SK-N-SH (cell line): ENCODE measurements around the gene ATP2C1. TPM values are rescaled to one million over a fixed set of nuclear protein-coding genes. Genes with fewer than 3 reads are reported as not detected.

Source experiments
- CTCF ChIA-PET: fragments of 300-600, 350-600 bp; formaldehyde crosslinking; extraction: SDS; loops from one replicate; lab custom pipeline; 2021; lab: Yijun Ruan, JAX
- POLR2A ChIA-PET: fragments of 350-600 bp; sonication (Branson Sonifier 250); formaldehyde crosslinking; extraction: SDS; loops from one replicate; lab custom pipeline; 2020; ENCODE audit warnings: antibody characterized with exemption, inconsistent platforms; lab: Yijun Ruan, JAX
- DNase-seq: peaks from one replicate; pipeline ENCODE4 v3.0.0; 2012
- H2AFZ ChIP-seq: fragments of 200-600 bp; sonication (generic); 2 replicates; pipeline ENCODE4 v1.8.1; 2016; ENCODE audit warnings: antibody characterized with exemption, mild to moderate bottlenecking, low read depth
- H3F3A ChIP-seq: fragments of 200-600 bp; sonication (generic); replicated peaks from 2 replicates; pipeline ENCODE3; 2016; ENCODE audit warnings: antibody characterized with exemption, mild to moderate bottlenecking; ENCODE audit not compliant: insufficient read depth
- H3K27ac ChIP-seq, 2 experiments: fragments of 200-500 bp in 1 of 2; fragments of 200-600 bp in 1 of 2; sonication (Bioruptor generic) in 1 of 2; sonication (generic), shearing (Covaris generic) in 1 of 2; 2 replicates each; pipeline versions ENCODE4 v1.5.1 to v1.6.1; 2014 to 2016; ENCODE audit warnings: low read depth in 2 of 2, inconsistent platforms in 1 of 2, low read length in 1 of 2, mild to moderate bottlenecking in 1 of 2, mixed read lengths in 1 of 2
- H3K27me3 ChIP-seq: fragments of 200-600 bp; sonication (generic), shearing (Covaris generic); 2 replicates; pipeline ENCODE4 v1.6.1; 2016; ENCODE audit warnings: mixed run types; ENCODE audit not compliant: insufficient read depth
- H3K36me3 ChIP-seq, 2 experiments: fragments of 200-500 bp in 1 of 2; fragments of 200-600 bp in 1 of 2; sonication (Bioruptor generic) in 1 of 2; sonication (generic) in 1 of 2; replicated peaks in 1 of 2; 2 replicates each; pipeline versions ENCODE3 to v1.5.1; 2014 to 2016; ENCODE audit warnings: low read length in 1 of 2, mild to moderate bottlenecking in 1 of 2; ENCODE audit not compliant: insufficient read depth in 2 of 2, control insufficient read depth in 1 of 2
- H3K4me1 ChIP-seq, 2 experiments: fragments of 200-500 bp in 1 of 2; fragments of 200-600 bp in 1 of 2; sonication (Bioruptor generic) in 1 of 2; sonication (generic), shearing (Covaris generic) in 1 of 2; 2 replicates each; pipeline versions ENCODE4 v1.5.1 to v1.6.1; 2014 to 2016; ENCODE audit warnings: low read depth in 1 of 2, low read length in 1 of 2, mixed run types in 1 of 2; ENCODE audit not compliant: insufficient read depth in 2 of 2, control insufficient read depth in 1 of 2
- H3K4me2 ChIP-seq: fragments of 200-600 bp; sonication (generic), shearing (Covaris generic); 2 replicates; pipeline ENCODE4 v1.6.1; 2017; ENCODE audit warnings: mixed run types
- H3K4me3 ChIP-seq, 2 experiments: fragments of 200-500 bp in 1 of 2; fragments of 200-600 bp in 1 of 2; sonication (Bioruptor generic) in 1 of 2; sonication (generic), shearing (Covaris generic) in 1 of 2; 2 replicates each; pipeline versions ENCODE4 v1.5.1 to v1.8.1; 2014 to 2016; ENCODE audit warnings: low read depth in 2 of 2, inconsistent platforms in 1 of 2, low read length in 1 of 2, mild to moderate bottlenecking in 1 of 2, mixed read lengths in 1 of 2, moderate library complexity in 1 of 2
- H3K79me2 ChIP-seq: fragments of 200-600 bp; sonication (generic); 2 replicates; pipeline ENCODE4 v1.8.1; 2017; ENCODE audit warnings: mild to moderate bottlenecking; ENCODE audit not compliant: insufficient read depth
- H3K9ac ChIP-seq: fragments of 200-600 bp; sonication (generic); 2 replicates; pipeline ENCODE4 v1.6.1; 2017; ENCODE audit warnings: mixed run types
- H3K9me2 ChIP-seq: fragments of 200-600 bp; sonication (generic); 2 replicates; pipeline ENCODE4 v1.6.1; 2017; ENCODE audit warnings: mixed run types
- H3K9me3 ChIP-seq: fragments of 200-600 bp; sonication (generic); 2 replicates; pipeline ENCODE4 v1.6.1; 2017; ENCODE audit warnings: mixed run types, mild to moderate bottlenecking, moderate library complexity
- H4K20me1 ChIP-seq: fragments of 200-600 bp; sonication (generic); 2 replicates; pipeline ENCODE4 v1.6.1; 2017; ENCODE audit warnings: mild to moderate bottlenecking, mixed run types; ENCODE audit not compliant: insufficient read depth
- CHD2 ChIP-seq: fragments of 150-350 bp; IDR thresholded peaks from 2 replicates; pipeline ENCODE4 v1.6.1; 2018; ENCODE audit warnings: low read length; ENCODE audit not compliant: partially characterized antibody
- CTCF ChIP-seq: fragments of 200-600 bp; sonication (generic); IDR thresholded peaks from 2 replicates; pipeline ENCODE4 v1.6.1; 2017; ENCODE audit warnings: antibody characterized with exemption, mild to moderate bottlenecking, moderate library complexity
- EP300 ChIP-seq, 2 experiments: IDR thresholded peaks; 2 replicates each; pipeline versions ENCODE4 v1.4.0 to v1.6.1; 2012; ENCODE audit warnings: borderline replicate concordance in 1 of 2, low read depth in 1 of 2, low read length in 1 of 2
- GABPA ChIP-seq: IDR thresholded peaks from 2 replicates; pipeline ENCODE4 v1.4.0; 2012; ENCODE audit warnings: low read depth, mild to moderate bottlenecking
- GATA2 ChIP-seq: sonication (generic); formaldehyde crosslinking; IDR thresholded peaks from 2 replicates; pipeline ENCODE4 v1.5.0; 2020; ENCODE audit warnings: mild to moderate bottlenecking, missing genetic modification reagents
- IRF3 ChIP-seq: fragments of 150-350 bp; IDR thresholded peaks from 2 replicates; pipeline ENCODE4 v1.6.1; 2016; ENCODE audit warnings: mild to moderate bottlenecking, low read depth, low read length
- JUND ChIP-seq: IDR thresholded peaks from 2 replicates; pipeline ENCODE4 v1.4.0; 2012
- MXI1 ChIP-seq: IDR thresholded peaks from 2 replicates; pipeline ENCODE4 v1.6.1; 2012; ENCODE audit warnings: mild to moderate bottlenecking, low read depth, low read length, improper control_type of control experiment
- NRF1 ChIP-seq: IDR thresholded peaks from 2 replicates; pipeline ENCODE4 v1.6.1; 2012; ENCODE audit warnings: low read depth, mild to moderate bottlenecking, low read length
- RFX5 ChIP-seq: IDR thresholded peaks from 2 replicates; pipeline ENCODE4 v1.6.1; 2012; ENCODE audit warnings: mild to moderate bottlenecking, improper control_type of control experiment, low read length
- RXRA ChIP-seq: IDR thresholded peaks from 2 replicates; pipeline ENCODE4 v1.4.0; 2012; ENCODE audit warnings: low read depth, mild to moderate bottlenecking, borderline replicate concordance
- SMC3 ChIP-seq: IDR thresholded peaks from 2 replicates; pipeline ENCODE4 v1.6.1; 2012; ENCODE audit warnings: low read depth, low read length, improper control_type of control experiment
- TAF1 ChIP-seq: IDR thresholded peaks from 2 replicates; pipeline ENCODE4 v1.6.1; 2012; ENCODE audit warnings: low read depth, mild to moderate bottlenecking, low read length, moderate library complexity, borderline replicate concordance
- TCF12 ChIP-seq: IDR thresholded peaks from 2 replicates; pipeline ENCODE4 v1.4.0; 2012
- TEAD4 ChIP-seq: IDR thresholded peaks from 2 replicates; pipeline ENCODE4 v1.4.0; 2012; ENCODE audit warnings: mild to moderate bottlenecking, borderline replicate concordance; ENCODE audit not compliant: insufficient read depth
- USF1 ChIP-seq: IDR thresholded peaks from 2 replicates; pipeline ENCODE4 v1.4.0; 2012; ENCODE audit warnings: low read depth, borderline replicate concordance
- YY1 ChIP-seq: IDR thresholded peaks from 2 replicates; pipeline ENCODE4 v1.4.0; 2012; ENCODE audit warnings: low read depth, mild to moderate bottlenecking
- ZBTB33 ChIP-seq: IDR thresholded peaks from 2 replicates; pipeline ENCODE4 v1.4.0; 2012; ENCODE audit warnings: low read depth, borderline replicate concordance
- WGBS: methylation state at CpG from one replicate; pipeline ENCODE4 v1.1.6; 2017; ENCODE audit warnings: low lambda C conversion rate; 5-methylcytosine and 5-hydroxymethylcytosine counted together
- polyA plus RNA-seq, 3 experiments: library from polyadenylated mRNA; depleted of rRNA; stranded (reverse); fragments of >200 nt; gene quantifications; 2 replicates each; pipeline ENCODE4 v1.2.3, GENCODE V29; 2012

The ATP2C1 gene
- polyA plus RNA-seq, 1 of the 3 experiments (the other 2 are of a cell fraction), result 35.6 TPM

- Histone ChIP-seq H3K27me3 (no peaks in the 10 kb centered on the region), H3K4me2 (no peak overlapping the region), H3K4me3 (no peak overlapping the region), H3K9ac (no peak overlapping the region), H3K79me2 (no peaks in the 10 kb centered on the region), H3K9me2 (no peaks in the 10 kb centered on the region), H3F3A (peaks cover 29% of the 10 kb centered on the region), H3K36me3 (peaks cover 52 to 55% of the 10 kb centered on the region in 2 experiments), H2AFZ (no peak overlapping the region), H4K20me1 (no peaks in the 10 kb centered on the region), H3K4me1 (peaks cover 0 to 10% of the 10 kb centered on the region in 2 experiments; a peak in 1 of 4 replicates), H3K27ac (no peak overlapping the region), H3K9me3 (no peaks in the 10 kb centered on the region)
- no peak for TF ChIP-seq MXI1
- TF ChIP-seq NRF1, result no peak
- TF ChIP-seq ZBTB33, result no peak
- no peak for TF ChIP-seq TCF12
- no peak for TF ChIP-seq JUND
- no peak for TF ChIP-seq IRF3
- TF ChIP-seq CHD2, result no peak
- TF ChIP-seq EP300 (IDR thresholded peaks at IDR 0.05; ENCODE audit: borderline replicate concordance in 1 of 2, low read depth in 1 of 2, low read length in 1 of 2), result no peak
- TF ChIP-seq SMC3, result no peak
- TF ChIP-seq TAF1, result no peak
- no peak for TF ChIP-seq GATA2 (CRISPR knock-in tag)
- TF ChIP-seq RXRA, result no peak
- no peak for TF ChIP-seq USF1
- no peak for TF ChIP-seq YY1
- no peak for TF ChIP-seq TEAD4
- 100% methylated on average over 2 of the region's 2 CpGs for WGBS
- no peak for DNase-seq
- CTCF ChIA-PET, result no interaction called here
- POLR2A ChIA-PET, result no interaction called here
These were observed 75.7 kb downstream of the ATP2C1 start for GRCh38 chr3:130969621-130970020.

- DNase-seq, result no peak
- H3K9ac ChIP-seq, result no peak overlapping the region
- H3F3A ChIP-seq, result peaks cover 25% of the 10 kb centered on the region
- no peak overlapping the region; a peak in 1 of 4 replicates for H3K27ac ChIP-seq
- no peaks in the 10 kb centered on the region for H3K9me2 ChIP-seq
- no peak overlapping the region for H3K4me2 ChIP-seq
- ChIA-PET CTCF (no interaction called here), POLR2A (no interaction called here)
- peaks cover 0 to 8% of the 10 kb centered on the region in 2 experiments; a peak in 1 of 4 replicates for H3K4me1 ChIP-seq
- H3K36me3 ChIP-seq, result peaks cover 41 to 53% of the 10 kb centered on the region in 2 experiments
- no peaks in the 10 kb centered on the region for H3K9me3 ChIP-seq
- H2AFZ ChIP-seq, result no peak overlapping the region
- H3K27me3 ChIP-seq, result no peaks in the 10 kb centered on the region
- H3K4me3 ChIP-seq, result no peak overlapping the region
- no peaks in the 10 kb centered on the region for H3K79me2 ChIP-seq
- no peaks in the 10 kb centered on the region for H4K20me1 ChIP-seq
- no peak for TF ChIP-seq TCF12
- TF ChIP-seq RFX5, result no peak
- no peak for TF ChIP-seq ZBTB33
- TF ChIP-seq CTCF, result no peak
- no peak for TF ChIP-seq GABPA
- TF ChIP-seq EP300 (IDR thresholded peaks at IDR 0.05; ENCODE audit: borderline replicate concordance in 1 of 2, low read depth in 1 of 2, low read length in 1 of 2), result no peak
- no peak for TF ChIP-seq YY1
These were observed 77.3 kb downstream of the ATP2C1 start for GRCh38 chr3:130971208-130971607.
